ENCODE measurements around the gene PFKFB2.
A peak's percentile ranks its signal among the peaks of the same experiment; 100 is the strongest.

PFKFB2 gene

DNA sequence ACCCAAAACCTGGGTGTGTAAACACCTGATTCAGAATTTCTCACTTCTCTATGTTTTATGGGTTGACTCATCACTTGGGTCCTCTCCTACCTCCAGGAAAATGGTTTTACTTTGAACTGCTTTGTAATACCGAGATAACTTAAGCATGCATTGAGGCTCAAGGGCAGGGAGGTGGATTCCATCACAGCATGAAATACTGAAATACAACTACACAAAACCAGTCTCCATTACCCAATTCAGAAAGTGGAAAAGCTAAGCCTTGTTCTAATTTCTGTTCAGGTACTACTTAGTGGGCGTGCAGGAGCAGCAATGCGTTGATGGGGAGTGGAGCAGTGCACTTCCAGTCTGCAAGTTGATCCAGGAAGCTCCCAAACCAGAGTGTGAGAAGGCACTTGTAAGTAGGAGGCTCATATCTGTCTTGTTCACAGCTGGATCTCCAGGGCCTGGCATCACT, 44.8 kb downstream of the PFKFB2 start:
- Mint-ChIP-seq H3K27ac (no peak overlapping the region), H3K4me3 (no peak overlapping the region), H3K4me1 (peaks cover 5% of the 10 kb centered on the region), H3K36me3 (ENCODE audit: low read depth) (no peaks in the 10 kb centered on the region), H3K9me3 (peaks cover 3% of the 10 kb centered on the region), H3K27me3 (ENCODE audit: low read depth) (no peaks in the 10 kb centered on the region)
- TF ChIP-seq, protein P1, sequence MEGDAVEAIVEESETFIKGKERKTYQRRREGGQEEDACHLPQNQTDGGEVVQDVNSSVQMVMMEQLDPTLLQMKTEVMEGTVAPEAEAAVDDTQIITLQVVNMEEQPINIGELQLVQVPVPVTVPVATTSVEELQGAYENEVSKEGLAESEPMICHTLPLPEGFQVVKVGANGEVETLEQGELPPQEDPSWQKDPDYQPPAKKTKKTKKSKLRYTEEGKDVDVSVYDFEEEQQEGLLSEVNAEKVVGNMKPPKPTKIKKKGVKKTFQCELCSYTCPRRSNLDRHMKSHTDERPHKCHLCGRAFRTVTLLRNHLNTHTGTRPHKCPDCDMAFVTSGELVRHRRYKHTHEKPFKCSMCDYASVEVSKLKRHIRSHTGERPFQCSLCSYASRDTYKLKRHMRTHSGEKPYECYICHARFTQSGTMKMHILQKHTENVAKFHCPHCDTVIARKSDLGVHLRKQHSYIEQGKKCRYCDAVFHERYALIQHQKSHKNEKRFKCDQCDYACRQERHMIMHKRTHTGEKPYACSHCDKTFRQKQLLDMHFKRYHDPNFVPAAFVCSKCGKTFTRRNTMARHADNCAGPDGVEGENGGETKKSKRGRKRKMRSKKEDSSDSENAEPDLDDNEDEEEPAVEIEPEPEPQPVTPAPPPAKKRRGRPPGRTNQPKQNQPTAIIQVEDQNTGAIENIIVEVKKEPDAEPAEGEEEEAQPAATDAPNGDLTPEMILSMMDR (IDR thresholded peaks at IDR 0.05; ENCODE audit: unreplicated experiment in 3 of 3), result no peak

DNA sequence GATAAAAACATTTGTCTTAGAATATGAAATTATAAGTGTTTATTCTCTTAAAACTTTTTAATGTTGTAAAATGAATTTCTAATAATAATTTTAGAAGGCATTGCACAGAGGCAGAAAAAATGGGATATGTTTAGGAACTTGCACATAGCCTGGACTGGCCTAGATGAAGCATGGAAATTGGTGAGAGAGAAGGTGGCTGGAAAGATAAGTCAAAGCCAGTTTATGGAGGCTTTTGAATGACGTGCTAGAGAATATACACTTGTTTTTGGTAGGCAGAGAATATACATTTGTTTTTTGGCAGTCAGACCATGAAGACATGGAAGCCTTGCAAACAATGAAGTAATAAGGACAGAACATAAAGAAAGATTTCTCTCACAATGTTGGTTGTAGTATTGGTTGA, 48.6 kb downstream of the PFKFB2 start:
- H3K36me3 Mint-ChIP-seq (ENCODE audit: low read depth), result no peaks in the 10 kb centered on the region
- H3K4me3 Mint-ChIP-seq, result no peak overlapping the region
- peaks cover 5% of the 10 kb centered on the region for H3K4me1 Mint-ChIP-seq
- H3K27ac Mint-ChIP-seq, result peak overlapping the region in 2 of 3 experiments; percentile 11 to 21
- H3K27me3 Mint-ChIP-seq (ENCODE audit: low read depth), result no peaks in the 10 kb centered on the region
- TF ChIP-seq, protein P1 (IDR thresholded peaks at IDR 0.05; ENCODE audit: unreplicated experiment in 3 of 3), result no peak
- H3K9me3 Mint-ChIP-seq, result peaks cover 3% of the 10 kb centered on the region

DNA sequence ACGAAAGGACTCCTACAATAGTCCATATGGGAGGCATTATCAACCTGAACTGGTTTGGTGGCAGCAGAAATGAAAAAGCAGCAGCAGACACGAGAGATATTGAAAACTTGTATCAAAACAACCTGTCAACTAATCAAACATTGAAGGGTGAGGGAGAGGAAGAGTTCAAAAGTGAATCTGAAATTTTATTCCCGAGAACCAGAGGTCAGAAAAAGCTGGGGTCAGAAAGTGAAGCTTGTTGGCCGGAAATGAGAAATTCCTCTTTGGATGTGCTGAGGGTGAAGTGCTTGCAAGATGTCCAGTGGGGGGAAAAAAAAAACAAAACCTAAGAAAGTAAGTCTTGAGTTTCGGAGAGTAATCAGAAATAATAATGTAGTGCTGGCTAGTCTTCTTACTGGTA, 49.1 kb downstream of the PFKFB2 start:
- H3K4me1 Mint-ChIP-seq, result peaks cover 9% of the 10 kb centered on the region
- no peaks in the 10 kb centered on the region for H3K36me3 Mint-ChIP-seq (ENCODE audit: low read depth)
- H3K4me3 Mint-ChIP-seq, result no peak overlapping the region
- peaks cover 3% of the 10 kb centered on the region for H3K9me3 Mint-ChIP-seq
- H3K27ac Mint-ChIP-seq, result peak overlapping the region in 2 of 3 experiments; percentile 11 to 21
- TF ChIP-seq, protein P1 (IDR thresholded peaks at IDR 0.05; ENCODE audit: unreplicated experiment in 3 of 3), result no peak
- no peaks in the 10 kb centered on the region for H3K27me3 Mint-ChIP-seq (ENCODE audit: low read depth)

DNA sequence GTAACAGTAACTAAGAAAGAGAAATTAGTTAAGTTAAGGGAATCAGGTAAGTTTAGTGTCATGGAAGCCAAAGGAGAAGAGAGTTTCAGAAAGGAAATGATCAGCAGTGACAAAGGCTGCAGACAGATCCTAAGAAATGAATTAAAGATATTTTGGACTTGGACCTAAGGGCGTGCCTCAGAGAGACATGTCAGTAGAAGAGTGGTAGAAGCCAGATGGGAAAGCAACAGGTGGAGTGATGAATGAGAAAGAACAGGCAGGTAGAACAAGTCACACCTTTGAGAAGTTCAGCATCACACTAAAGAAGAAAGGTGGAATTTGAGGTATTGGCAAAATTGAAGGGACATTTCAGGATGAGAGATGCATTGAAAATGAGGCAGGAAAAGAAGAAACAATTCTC, 49.6 kb downstream of the PFKFB2 start:
- TF ChIP-seq, protein P1 (IDR thresholded peaks at IDR 0.05; ENCODE audit: unreplicated experiment in 3 of 3), result no peak
- H3K27me3 Mint-ChIP-seq (ENCODE audit: low read depth), result peaks cover 1% of the 10 kb centered on the region
- peaks cover 11% of the 10 kb centered on the region for H3K4me1 Mint-ChIP-seq
- H3K9me3 Mint-ChIP-seq, result peaks cover 3% of the 10 kb centered on the region
- H3K4me3 Mint-ChIP-seq, result no peak overlapping the region
- H3K36me3 Mint-ChIP-seq (ENCODE audit: low read depth), result no peaks in the 10 kb centered on the region
- no peak overlapping the region for H3K27ac Mint-ChIP-seq

DNA sequence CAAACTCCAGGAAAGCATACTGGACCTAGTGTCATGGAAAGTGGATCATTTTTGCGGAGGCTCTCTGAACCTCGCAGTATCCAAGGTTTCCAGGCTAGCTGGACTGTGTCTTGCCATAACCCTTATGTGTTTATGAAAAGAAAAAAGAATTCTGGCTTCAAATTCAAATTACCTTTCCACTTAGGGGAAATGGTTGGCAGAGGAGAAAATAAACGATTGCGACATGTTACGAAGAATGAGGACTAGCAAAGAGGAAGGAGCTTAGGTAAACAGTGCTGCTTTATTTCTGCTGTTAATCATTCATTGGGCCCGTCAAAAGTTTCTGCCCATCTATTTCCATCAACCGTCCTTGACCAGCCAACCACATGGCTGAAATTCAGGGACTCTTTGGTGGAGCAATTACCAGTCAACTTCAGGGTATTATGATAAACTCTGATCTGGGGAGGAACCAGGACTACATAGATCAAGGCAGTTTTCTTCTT, 50.9 kb downstream of the PFKFB2 start, which contains the start of gene C4BPA:
Gene C4BPA (plus strand): TSS at position 342 of the 482 bp plus-strand sequence. CDS start 8,793 bp downstream, outside the sequence.
- H3K27ac Mint-ChIP-seq, result no peak within 1 kb of the TSS
- TF ChIP-seq, protein P1 (IDR thresholded peaks at IDR 0.05; ENCODE audit: unreplicated experiment in 3 of 3), result no peak
- H3K4me1 Mint-ChIP-seq, result peaks cover 19% of the 10 kb centered on the region
- H3K36me3 Mint-ChIP-seq (ENCODE audit: low read depth), result no peaks in the 10 kb centered on the region
- peaks cover 4% of the 10 kb centered on the region for H3K27me3 Mint-ChIP-seq (ENCODE audit: low read depth)
- H3K4me3 Mint-ChIP-seq, result no peak within 1 kb of the TSS
- H3K9me3 Mint-ChIP-seq, result no peaks in the 10 kb centered on the region

DNA sequence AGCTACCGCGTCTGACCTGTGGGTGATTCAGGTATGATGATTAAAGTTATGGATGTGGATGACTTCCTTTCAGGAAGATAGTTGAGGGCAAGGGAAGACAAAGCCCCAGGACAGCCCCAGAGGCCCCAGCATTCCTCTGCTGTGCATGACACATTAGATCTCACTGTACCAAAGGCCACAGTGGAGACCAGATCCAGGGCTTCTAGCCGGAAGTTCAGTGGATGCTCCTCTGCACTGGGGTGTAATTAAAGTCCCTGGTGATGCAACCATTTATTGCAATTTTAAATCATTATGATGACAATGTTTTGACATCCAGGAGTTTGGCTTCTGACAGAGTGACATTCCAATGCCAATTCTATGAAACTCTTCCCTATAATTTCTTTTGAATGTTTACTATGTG, 55.9 kb downstream of the PFKFB2 start:
- TF ChIP-seq, protein P1 (IDR thresholded peaks at IDR 0.05; ENCODE audit: unreplicated experiment in 3 of 3), result no peak
- no peak overlapping the region for H3K27ac Mint-ChIP-seq

More for the DNA sequence above, 55.9 kb downstream of the PFKFB2 start:
- peaks cover 4% of the 10 kb centered on the region for H3K27me3 Mint-ChIP-seq (ENCODE audit: low read depth)
- no peaks in the 10 kb centered on the region for H3K36me3 Mint-ChIP-seq (ENCODE audit: low read depth)
- H3K4me3 Mint-ChIP-seq, result no peak overlapping the region
- H3K9me3 Mint-ChIP-seq, result no peaks in the 10 kb centered on the region
- peaks cover 25% of the 10 kb centered on the region for H3K4me1 Mint-ChIP-seq

Measured in nephron (organoid).